Loucy (cell line): ENCODE data around the gene IL5.
A peak's percentile ranks its signal among the peaks of the same experiment; 100 is the strongest.

Experiments
- H2AFZ ChIP-seq: fragments of 200-600 bp; sonication (generic); 2 replicates; pipeline ENCODE4 v1.6.0; 2016; ENCODE audit warnings: antibody characterized with exemption, mild to moderate bottlenecking, low read length, moderate library complexity
- H3F3A ChIP-seq: fragments of 200-600 bp; 2 replicates; pipeline ENCODE4 v1.6.0; 2016; ENCODE audit warnings: antibody characterized with exemption, low read depth, mild to moderate bottlenecking
- H3K27me3 ChIP-seq: fragments of 200-600 bp; sonication (generic); 2 replicates; pipeline ENCODE4 v1.6.1; 2014; ENCODE audit warnings: low read length, mild to moderate bottlenecking; ENCODE audit not compliant: insufficient read depth, poor library complexity, severe bottlenecking
- H3K36me3 ChIP-seq: fragments of 200-600 bp; sonication (generic); 2 replicates; pipeline ENCODE4 v1.6.1; 2016; ENCODE audit warnings: low read length; ENCODE audit not compliant: insufficient read depth
- H3K4me1 ChIP-seq: fragments of 200-600 bp; sonication (generic); 2 replicates; pipeline ENCODE4 v1.5.1; 2014; ENCODE audit warnings: low read length, mild to moderate bottlenecking; ENCODE audit not compliant: insufficient read depth, poor library complexity, severe bottlenecking
- H3K4me2 ChIP-seq: fragments of 200-600 bp; sonication (generic); 2 replicates; pipeline ENCODE4 v1.6.0; 2014; ENCODE audit warnings: antibody characterized with exemption, low read length, low read depth, mild to moderate bottlenecking; ENCODE audit not compliant: poor library complexity, severe bottlenecking
- H3K4me3 ChIP-seq: fragments of 200-600 bp; sonication (generic); 2 replicates; pipeline ENCODE4 v1.5.1; 2014; ENCODE audit warnings: low read length, mild to moderate bottlenecking, mixed read lengths; ENCODE audit not compliant: poor library complexity, severe bottlenecking
- H3K79me2 ChIP-seq: fragments of 200-600 bp; sonication (generic); 2 replicates; pipeline ENCODE4 v1.6.1; 2014; ENCODE audit warnings: low read length; ENCODE audit not compliant: insufficient read depth
- H3K9ac ChIP-seq: fragments of 200-600 bp; sonication (generic); 2 replicates; pipeline ENCODE4 v1.6.0; 2014; ENCODE audit warnings: mild to moderate bottlenecking, low read depth, low read length, moderate library complexity; ENCODE audit not compliant: poor library complexity, severe bottlenecking
- H3K9me2 ChIP-seq: fragments of 200-600 bp; sonication (generic); replicated peaks from 2 replicates; pipeline ENCODE4 v1.6.1; 2016; ENCODE audit warnings: low read depth, low read length, mixed read lengths
- H3K9me3 ChIP-seq: fragments of 200-600 bp; sonication (generic); 2 replicates; pipeline ENCODE4 v1.6.1; 2014; ENCODE audit warnings: mild to moderate bottlenecking, antibody characterized with exemption, low read length, low read depth; ENCODE audit not compliant: insufficient read depth
- H4K20me1 ChIP-seq: fragments of 200-600 bp; sonication (generic); 2 replicates; pipeline ENCODE4 v1.6.0; 2014; ENCODE audit warnings: antibody characterized with exemption, low read length, mild to moderate bottlenecking; ENCODE audit not compliant: insufficient read depth, poor library complexity, severe bottlenecking
- CTCF ChIP-seq: fragments of 200-600 bp; sonication (generic); conservative IDR thresholded peaks from 2 replicates; pipeline ENCODE4 v1.5.1; 2014; ENCODE audit warnings: mild to moderate bottlenecking, antibody characterized with exemption, low read length
- EZH2phosphoT487 ChIP-seq: fragments of 200-600 bp; IDR thresholded peaks from 2 replicates; pipeline ENCODE4 v1.6.1; 2018; ENCODE audit warnings: antibody characterized with exemption, mild to moderate bottlenecking, moderate library complexity, borderline replicate concordance

IL5 gene

GRCh38 chr5:132539716-132540115 is 3.6 kb downstream of the IL5 start:
- Histone ChIP-seq H4K20me1 (no peaks in the 10 kb centered on the region), H2AFZ (no peak overlapping the region), H3K9me2 (no peaks in the 10 kb centered on the region), H3F3A (no peaks in the 10 kb centered on the region), H3K4me1 (no peaks in the 10 kb centered on the region), H3K4me2 (no peak overlapping the region), H3K27me3 (no peaks in the 10 kb centered on the region), H3K9me3 (no peaks in the 10 kb centered on the region), H3K4me3 (no peak overlapping the region), H3K79me2 (no peaks in the 10 kb centered on the region), H3K9ac (no peak overlapping the region), H3K36me3 (no peaks in the 10 kb centered on the region)
- TF ChIP-seq EZH2phosphoT487 (no peak), CTCF (no peak)

- no peak overlapping the region for H3K4me3 ChIP-seq
- H3K9ac ChIP-seq: no peak overlapping the region
- no peaks in the 10 kb centered on the region for H4K20me1 ChIP-seq
- H3K9me2 ChIP-seq: no peaks in the 10 kb centered on the region
- H3K4me2 ChIP-seq: no peak overlapping the region
- no peaks in the 10 kb centered on the region for H3K27me3 ChIP-seq
- H3K9me3 ChIP-seq: no peaks in the 10 kb centered on the region
- TF ChIP-seq CTCF: no peak
- H2AFZ ChIP-seq: no peak overlapping the region
- no peaks in the 10 kb centered on the region for H3F3A ChIP-seq
- no peaks in the 10 kb centered on the region for H3K79me2 ChIP-seq
- peaks cover 18% of the 10 kb centered on the region for H3K4me1 ChIP-seq
- H3K36me3 ChIP-seq: no peaks in the 10 kb centered on the region
These were observed 12.4 kb downstream of the IL5 start for GRCh38 chr5:132530946-132531345.

- TF ChIP-seq EZH2phosphoT487: no peak
- no peak for TF ChIP-seq CTCF
- H3K9me2 ChIP-seq: no peaks in the 10 kb centered on the region
- H3K27me3 ChIP-seq: no peaks in the 10 kb centered on the region
- no peaks in the 10 kb centered on the region for H3K79me2 ChIP-seq
- H3K36me3 ChIP-seq: no peaks in the 10 kb centered on the region
- H3K9me3 ChIP-seq: no peaks in the 10 kb centered on the region
- peak overlapping the region; percentile 54 for H3K4me2 ChIP-seq
- H2AFZ ChIP-seq: no peak overlapping the region
- H4K20me1 ChIP-seq: no peaks in the 10 kb centered on the region
- peak overlapping the region; percentile 6 for H3K4me3 ChIP-seq
- H3K4me1 ChIP-seq: peaks cover 18% of the 10 kb centered on the region
- no peak overlapping the region for H3K9ac ChIP-seq
- no peaks in the 10 kb centered on the region for H3F3A ChIP-seq
These were observed 14.3 kb downstream of the IL5 start for GRCh38 chr5:132528866-132529634.
